KG1 (cell line): ENCODE results near the gene KCNA1.
"Not testable (repeated sequence)": the region's sequence is repeated elsewhere in the genome, so short reads cannot be mapped to it uniquely, and the experiment has no call there.

Experiments used
- DNase-seq: peaks from one replicate; lab custom pipeline; 2025; lab: John Stamatoyannopoulos, UW

KCNA1 gene

GRCh38 chr12:4909734-4910501 lies at the start of gene KCNA1:
TSS of gene KCNA1 (plus strand) at chr12:4909905. CDS start at chr12:4911379, 1,474 bp downstream.
- DNase-seq: no peak

GRCh38 chr12:4860741-4861140 lies 49.0 kb upstream of the KCNA1 start:
- DNase-seq: no peak

GRCh38 chr12:4862809-4863208 lies 46.9 kb upstream of the KCNA1 start:
- DNase-seq: no peak

- DNase-seq: no peak
These were observed 45.1 kb upstream of the KCNA1 start for GRCh38 chr12:4864575-4864974.

- no peak for DNase-seq
These were observed 44.5 kb upstream of the KCNA1 start for GRCh38 chr12:4865246-4865645.

- no peak for DNase-seq
These were observed 43.4 kb upstream of the KCNA1 start for GRCh38 chr12:4866299-4866698.

GRCh38 chr12:4867384-4867783 lies 42.3 kb upstream of the KCNA1 start:
- DNase-seq: no peak

- DNase-seq: no peak
These were observed 39.3 kb upstream of the KCNA1 start for GRCh38 chr12:4870423-4870822.

GRCh38 chr12:4871514-4871913 lies 38.2 kb upstream of the KCNA1 start:
- no peak for DNase-seq

GRCh38 chr12:4873947-4874346 lies 35.8 kb upstream of the KCNA1 start:
- DNase-seq: no peak

GRCh38 chr12:4874671-4875070 lies 35.0 kb upstream of the KCNA1 start:
- no peak for DNase-seq

- not testable (repeated sequence) for DNase-seq
These were observed 30.2 kb upstream of the KCNA1 start for GRCh38 chr12:4879481-4879880.

- DNase-seq: no peak
These were observed 28.2 kb upstream of the KCNA1 start for GRCh38 chr12:4881266-4882064.

- no peak for DNase-seq
These were observed 17.8 kb upstream of the KCNA1 start for GRCh38 chr12:4891866-4892265.

- DNase-seq: no peak
These were observed 17.3 kb upstream of the KCNA1 start for GRCh38 chr12:4892418-4892817.

GRCh38 chr12:4894019-4894418 lies 15.7 kb upstream of the KCNA1 start:
- no peak for DNase-seq

GRCh38 chr12:4899364-4899763 lies 10.3 kb upstream of the KCNA1 start:
- no peak for DNase-seq

GRCh38 chr12:4900327-4900726 lies 9.4 kb upstream of the KCNA1 start:
- no peak for DNase-seq

- no peak for DNase-seq
These were observed 4.4 kb upstream of the KCNA1 start for GRCh38 chr12:4905316-4905715.

- DNase-seq: no peak
These were observed 858 bp upstream of the KCNA1 start for GRCh38 chr12:4908684-4909409.

GRCh38 chr12:4909410-4909733 lies 333 bp upstream of the KCNA1 start:
- DNase-seq: no peak

GRCh38 chr12:4910502-4911315 lies 1.0 kb downstream of the KCNA1 start:
- DNase-seq: no peak
